Muscle of leg (tissue), 11 donors: ENCODE measurements around the gene KLHL6. TPM values are rescaled to one million over a fixed set of nuclear protein-coding genes. Genes with fewer than 3 reads are reported as not detected.
A peak's percentile ranks its signal among the peaks of the same experiment; 100 is the strongest.
"Not testable (repeated sequence)": the region's sequence is repeated elsewhere in the genome, so short reads cannot be mapped to it uniquely, and the experiment has no call there.

Experiments used
- DNase-seq: peaks from one replicate; pipeline ENCODE4 v3.0.0; 2013
- H3K27ac ChIP-seq: one replicate; pipeline ENCODE4 v1.5.1; 2013; ENCODE audit warnings: mild to moderate bottlenecking, low read length, control low read depth
- H3K27me3 ChIP-seq: one replicate; pipeline ENCODE4 v1.6.1; 2013; ENCODE audit warnings: low read length; ENCODE audit not compliant: control insufficient read depth, insufficient read depth
- H3K36me3 ChIP-seq: one replicate; pipeline ENCODE4 v1.6.1; 2013; ENCODE audit warnings: low read length; ENCODE audit not compliant: control insufficient read depth, insufficient read depth
- H3K4me1 ChIP-seq: one replicate; pipeline ENCODE4 v1.6.1; 2013; ENCODE audit warnings: low read length; ENCODE audit not compliant: control insufficient read depth, insufficient read depth
- H3K4me3 ChIP-seq: one replicate; pipeline ENCODE4 v1.5.1; 2013; ENCODE audit warnings: low read length, control low read depth
- H3K9me3 ChIP-seq: replicated peaks from 2 replicates; pipeline ENCODE4 v1.6.1; 2013; ENCODE audit warnings: low read depth, low read length; ENCODE audit not compliant: control insufficient read depth
- WGBS: methylation state at CpG from one replicate; pipeline ENCODE4 v1.1.5; 2013; ENCODE audit warnings: missing lambda C conversion rate; ENCODE audit not compliant: insufficient coverage; 5-methylcytosine and 5-hydroxymethylcytosine counted together
- polyA plus RNA-seq, 8 donors: library from polyadenylated mRNA; unstranded; fragments of 120-200 nt; gene quantifications; one replicate each; pipeline versions ENCODE4 v1.2.1 to v1.2.3, GENCODE V29; 2013; ENCODE audit warnings: inconsistent platforms in 1 of 8, low replicate concordance in 1 of 8; ENCODE audit not compliant: insufficient read length in 8 of 8, insufficient read depth in 1 of 8
- total RNA-seq: library from RNA; stranded (reverse); fragments of 120-200 nt; gene quantifications from one replicate; pipeline ENCODE4 v1.2.4, GENCODE V29; 2013

The KLHL6 gene
- total and polyA plus RNA-seq, 9 donors: 0.95 to 2.0 (median 1.4) TPM

DNA sequence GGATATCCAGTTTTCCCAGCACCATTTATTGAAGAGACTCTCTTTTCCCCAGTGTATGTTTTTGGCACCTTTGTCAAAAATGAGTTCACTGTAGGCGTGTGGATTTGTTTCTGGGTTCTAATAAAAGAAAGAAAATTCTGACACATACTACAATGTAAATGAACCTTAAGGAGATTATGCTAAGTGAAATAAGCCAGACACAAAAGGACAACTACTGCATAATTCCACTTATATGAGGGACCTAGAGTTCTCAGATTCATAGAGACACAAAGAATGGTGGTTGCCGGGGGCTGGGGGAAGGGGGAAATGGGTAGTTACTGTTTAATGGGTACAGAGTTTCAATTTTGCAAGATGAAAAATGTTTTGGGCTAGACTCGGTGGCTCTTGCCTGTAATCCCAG, 14.7 kb upstream of the KLHL6 start:
- no CpG with 5 or more reads among the region's 3 CpGs for WGBS
- not testable (repeated sequence) for H3K27ac ChIP-seq, H3K4me1 ChIP-seq, H3K36me3 ChIP-seq, H3K4me3 ChIP-seq, H3K27me3 ChIP-seq, H3K9me3 ChIP-seq, DNase-seq

DNA sequence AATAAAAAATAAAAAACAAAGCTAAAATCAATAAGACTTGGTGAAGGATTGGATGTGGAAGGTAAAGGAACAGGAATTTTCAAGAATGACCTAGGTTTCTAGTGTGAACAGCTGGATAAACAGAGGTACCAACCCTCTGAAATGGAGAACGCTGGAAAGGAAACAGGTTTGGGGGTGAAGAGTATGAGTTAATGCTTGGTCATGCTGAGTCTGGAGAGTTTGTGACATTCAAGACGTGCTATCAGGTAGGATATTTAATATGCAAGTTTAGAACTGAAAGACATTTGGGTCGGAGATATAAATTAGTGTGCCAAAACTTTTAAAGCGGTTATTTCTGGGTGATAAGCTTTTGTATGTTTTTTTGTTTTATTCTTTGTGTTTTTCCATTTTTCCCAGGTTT, 11.4 kb upstream of the KLHL6 start:
- Histone ChIP-seq H3K4me1 (peaks cover 5% of the 10 kb centered on the region), H3K9me3 (no peaks in the 10 kb centered on the region), H3K27ac (no peak overlapping the region), H3K4me3 (no peak overlapping the region), H3K36me3 (no peaks in the 10 kb centered on the region), H3K27me3 (no peaks in the 10 kb centered on the region)
- DNase-seq: no peak
- WGBS: 55% methylated on average over 1 of the region's 4 CpGs

DNA sequence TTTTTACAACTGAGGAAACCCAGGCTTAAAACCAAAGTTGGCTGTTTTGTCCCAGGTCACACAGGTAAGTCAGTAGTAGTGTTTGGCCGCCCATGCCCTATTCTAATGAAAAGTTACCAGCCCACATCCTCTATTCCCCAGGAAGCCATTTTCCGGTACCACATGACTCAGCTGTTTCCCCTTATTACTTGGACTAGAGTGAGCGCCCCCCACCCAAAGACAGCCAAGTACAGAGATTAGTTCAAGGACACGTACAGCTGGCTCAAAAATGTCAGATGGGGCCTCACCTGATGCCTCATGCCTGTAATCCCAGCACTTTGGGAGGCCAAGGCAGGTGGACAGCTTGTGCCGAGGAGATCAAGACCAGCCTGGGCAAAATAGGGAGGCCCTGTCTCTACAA, 8.5 kb upstream of the KLHL6 start:
- Histone ChIP-seq H3K27me3 (no peaks in the 10 kb centered on the region), H3K4me3 (no peak overlapping the region), H3K9me3 (no peaks in the 10 kb centered on the region), H3K27ac (peak overlapping the region; percentile 47), H3K4me1 (peaks cover 5% of the 10 kb centered on the region), H3K36me3 (no peaks in the 10 kb centered on the region)
- no peak for DNase-seq
- WGBS: 72% methylated on average over 5 of the region's 5 CpGs

DNA sequence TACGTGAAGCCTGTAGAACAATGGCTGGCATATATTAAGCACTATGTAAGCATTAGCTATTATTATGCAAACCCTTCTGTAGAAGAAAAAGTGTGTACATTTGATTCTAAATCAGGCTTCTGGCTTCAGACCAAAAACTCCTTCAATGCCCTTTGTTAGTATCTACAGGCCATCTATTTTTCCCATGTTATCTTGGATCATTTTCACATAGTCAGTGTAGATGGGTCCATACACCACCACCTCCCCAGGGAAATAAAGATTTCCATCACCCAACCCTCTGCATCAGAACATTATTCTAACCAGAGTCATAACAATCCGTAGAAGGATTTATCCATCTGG, 8.0 kb upstream of the KLHL6 start:
- DNase-seq: peak; percentile 46
- H3K4me3 ChIP-seq: no peak overlapping the region

DNA sequence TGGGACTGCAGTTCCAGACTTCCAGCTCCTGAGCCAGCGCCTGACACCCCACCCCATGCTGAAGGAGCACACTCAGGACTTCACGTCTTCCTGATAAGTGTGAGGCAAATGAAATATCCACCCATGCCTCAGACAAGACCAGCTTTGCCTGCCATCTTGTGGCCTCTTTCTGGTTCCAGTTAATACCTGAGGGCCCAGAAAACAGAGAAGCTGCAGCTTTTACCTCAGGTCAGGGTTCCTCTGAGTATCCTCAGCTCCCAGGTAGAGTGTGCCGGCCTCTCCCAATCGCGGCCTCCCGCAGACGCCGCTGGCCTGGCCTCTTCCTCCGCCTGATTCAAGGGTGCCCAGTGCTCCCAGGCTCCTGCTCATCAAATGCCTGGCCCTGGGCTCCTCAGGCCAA, 5.1 kb upstream of the KLHL6 start:
- no peaks in the 10 kb centered on the region for H3K9me3 ChIP-seq
- H3K4me1 ChIP-seq: peaks cover 5% of the 10 kb centered on the region
- WGBS: 86% methylated on average over 2 of the region's 9 CpGs
- H3K27me3 ChIP-seq: no peaks in the 10 kb centered on the region
- DNase-seq: no peak
- no peak overlapping the region for H3K27ac ChIP-seq
- H3K36me3 ChIP-seq: no peaks in the 10 kb centered on the region
- no peak overlapping the region for H3K4me3 ChIP-seq

More for the DNA sequence above, 8.0 kb upstream of the KLHL6 start:
- Histone ChIP-seq H3K9me3 (no peaks in the 10 kb centered on the region), H3K27ac (peak overlapping the region; percentile 47), H3K36me3 (no peaks in the 10 kb centered on the region), H3K27me3 (no peaks in the 10 kb centered on the region), H3K4me1 (peaks cover 5% of the 10 kb centered on the region)
- no CpG with 5 or more reads among the region's 2 CpGs for WGBS

DNA sequence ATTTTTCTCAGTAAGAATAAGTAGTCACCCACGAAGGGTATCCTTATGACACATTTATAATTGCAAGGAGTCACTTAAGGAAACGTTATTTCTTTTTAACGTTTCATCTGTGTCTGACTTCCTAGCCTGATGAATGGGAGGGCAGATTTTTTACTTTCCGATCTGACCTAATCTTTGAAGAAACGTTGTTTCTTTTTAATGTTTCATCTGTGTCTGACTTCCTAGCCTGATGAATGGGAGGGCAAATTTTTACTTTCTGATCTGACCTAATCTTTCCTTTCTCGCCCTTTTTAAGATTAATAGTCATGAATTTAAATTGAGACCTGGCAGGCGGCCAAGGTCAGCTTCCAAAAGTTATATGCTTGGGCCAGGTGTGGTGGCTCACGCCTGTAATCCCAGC, 3.0 kb upstream of the KLHL6 start:
- WGBS: 78% methylated on average over 2 of the region's 8 CpGs

DNA sequence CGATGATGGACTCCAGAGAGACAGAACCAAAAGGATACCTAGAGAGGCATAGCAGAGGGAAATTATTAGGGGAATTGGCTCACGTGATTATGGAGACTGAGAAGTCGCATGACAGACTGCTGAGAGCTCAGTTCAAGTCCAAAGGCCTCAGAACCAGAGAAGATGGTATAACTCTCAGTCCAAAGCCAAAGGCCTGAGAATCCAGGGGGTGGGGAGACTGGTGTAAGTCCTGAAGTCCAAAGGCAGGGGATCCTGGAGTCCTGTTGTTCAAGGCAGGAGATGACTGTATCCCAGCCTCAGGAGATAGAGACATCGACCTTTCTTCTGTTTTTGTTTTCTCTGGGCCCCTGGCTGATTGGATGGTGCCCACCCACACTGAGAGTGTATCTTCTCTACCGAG, 1.2 kb upstream of the KLHL6 start:
- Histone ChIP-seq H3K9me3 (no peaks in the 10 kb centered on the region), H3K27me3 (no peaks in the 10 kb centered on the region), H3K27ac (no peak overlapping the region), H3K36me3 (no peaks in the 10 kb centered on the region), H3K4me1 (no peaks in the 10 kb centered on the region), H3K4me3 (no peak overlapping the region)
- 90% methylated on average over 3 of the region's 5 CpGs for WGBS
- no peak for DNase-seq

More for the DNA sequence above, 3.0 kb upstream of the KLHL6 start:
- Histone ChIP-seq H3K27me3 (no peaks in the 10 kb centered on the region), H3K4me3 (no peak overlapping the region), H3K9me3 (no peaks in the 10 kb centered on the region), H3K27ac (no peak overlapping the region), H3K36me3 (no peaks in the 10 kb centered on the region), H3K4me1 (peaks cover 5% of the 10 kb centered on the region)
- DNase-seq: no peak

DNA sequence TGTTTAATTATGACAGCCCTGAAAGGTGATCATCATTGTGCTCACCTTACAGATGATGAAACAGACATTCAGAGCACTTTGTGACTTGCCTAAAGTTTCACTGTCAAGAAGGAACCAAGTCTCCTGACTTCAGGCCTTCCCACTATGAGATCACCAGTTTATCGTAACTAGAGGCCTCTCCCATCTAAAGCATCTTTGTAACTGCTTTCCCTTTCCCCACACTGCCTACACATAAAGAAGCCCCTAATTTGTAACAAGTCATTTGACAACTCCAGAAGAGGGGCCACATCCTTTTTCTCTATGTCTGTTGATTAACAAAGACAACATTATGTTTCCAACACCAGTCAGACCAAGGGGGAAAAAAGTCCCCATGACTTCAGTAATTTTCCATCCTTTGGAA, 1.1 kb downstream of the KLHL6 start:
- 67% methylated on average over 1 of the region's 1 CpG for WGBS
- Histone ChIP-seq H3K36me3 (no peaks in the 10 kb centered on the region), H3K4me3 (no peak overlapping the region), H3K4me1 (no peaks in the 10 kb centered on the region), H3K9me3 (no peaks in the 10 kb centered on the region), H3K27me3 (no peaks in the 10 kb centered on the region), H3K27ac (peak overlapping the region; percentile 69)
- peak; percentile 59 for DNase-seq

DNA sequence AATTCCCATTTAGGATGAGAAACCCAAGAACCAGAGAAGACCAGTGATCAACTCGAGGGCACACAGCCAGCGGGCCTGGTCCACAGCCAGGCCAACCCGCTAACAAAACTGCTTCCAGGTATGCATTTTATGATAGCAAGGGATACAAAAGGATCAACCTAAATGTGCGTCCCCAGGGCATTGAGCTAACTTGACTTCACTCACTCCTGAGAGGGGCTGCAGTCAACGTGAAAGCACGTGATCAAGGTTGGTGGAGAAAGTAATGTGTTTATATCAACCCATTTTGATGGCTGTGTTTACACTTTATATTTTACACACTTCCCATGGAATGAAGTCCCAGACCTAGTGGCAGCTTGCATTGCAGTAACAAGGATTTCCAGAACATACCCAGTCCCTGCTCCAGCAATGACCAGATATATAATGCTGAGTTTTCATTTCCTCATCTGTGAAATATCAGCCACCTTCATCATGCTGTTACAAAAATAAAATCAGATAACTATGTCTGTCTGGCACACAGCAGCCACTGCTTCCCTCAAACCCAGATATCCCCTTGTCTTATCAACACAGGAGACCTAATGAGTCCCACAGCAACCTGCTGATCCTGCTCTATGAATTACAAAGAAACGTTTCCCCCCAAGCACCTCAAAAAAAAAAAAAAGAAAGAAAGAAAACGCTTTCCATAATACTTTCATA, 2.0 kb downstream of the KLHL6 start:
- Histone ChIP-seq H3K27ac (peak overlapping the region; percentile 69), H3K4me1 (no peaks in the 10 kb centered on the region), H3K4me3 (no peak overlapping the region), H3K9me3 (no peaks in the 10 kb centered on the region), H3K36me3 (no peaks in the 10 kb centered on the region), H3K27me3 (no peaks in the 10 kb centered on the region)
- 80% methylated on average over 4 of the region's 8 CpGs for WGBS
- DNase-seq: no peak

DNA sequence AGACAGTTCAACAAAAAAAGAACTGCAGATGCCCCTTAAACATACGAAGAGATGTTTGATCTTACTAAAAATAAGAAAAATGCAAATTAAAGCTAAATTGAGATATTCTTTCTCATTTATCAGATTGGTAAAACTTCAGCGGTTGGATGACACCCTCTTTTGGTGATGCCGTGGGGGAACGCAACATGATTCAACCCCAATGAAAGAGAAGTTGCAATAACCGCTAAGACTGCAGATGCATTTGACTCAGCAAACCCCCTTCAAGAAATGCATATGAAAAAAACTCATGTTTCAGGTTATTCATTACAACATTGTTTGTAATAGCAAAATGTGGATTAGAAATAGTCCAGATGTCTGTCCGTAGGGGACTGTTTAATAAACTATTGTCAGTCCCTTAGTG, 3.6 kb downstream of the KLHL6 start:
- DNase-seq: no peak
- Histone ChIP-seq H3K36me3 (no peaks in the 10 kb centered on the region), H3K9me3 (no peaks in the 10 kb centered on the region), H3K4me3 (no peak overlapping the region), H3K27ac (no peak overlapping the region), H3K27me3 (no peaks in the 10 kb centered on the region), H3K4me1 (no peaks in the 10 kb centered on the region)
- WGBS: no CpG with 5 or more reads among the region's 6 CpGs

DNA sequence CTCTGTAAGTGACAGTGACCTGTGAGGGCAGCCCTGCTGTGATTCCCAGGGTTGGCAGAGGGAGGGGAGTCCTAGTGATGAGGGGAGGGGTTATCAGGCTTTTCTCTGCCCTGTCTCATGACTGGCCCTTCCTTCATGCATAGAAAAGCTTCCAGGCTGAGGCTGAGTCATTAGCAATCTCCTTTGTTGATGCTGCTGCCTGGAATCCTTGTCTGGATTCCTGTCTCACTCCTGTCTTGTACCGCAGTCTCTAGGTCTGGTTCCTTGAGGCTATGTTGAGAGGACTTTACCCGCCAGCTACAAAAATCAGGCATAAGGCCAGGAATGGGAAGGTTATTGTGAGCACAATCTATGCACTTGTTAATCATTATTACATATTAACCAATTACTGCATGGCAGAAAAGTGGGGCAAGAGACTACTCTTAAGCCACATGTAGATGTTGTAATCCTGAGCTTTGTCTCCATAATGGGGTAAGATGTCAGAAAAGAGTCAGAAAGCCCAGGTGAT, 7.2 kb downstream of the KLHL6 start:
- Histone ChIP-seq H3K4me1 (no peaks in the 10 kb centered on the region), H3K4me3 (no peak overlapping the region), H3K27ac (no peak overlapping the region), H3K36me3 (no peaks in the 10 kb centered on the region), H3K9me3 (no peaks in the 10 kb centered on the region), H3K27me3 (no peaks in the 10 kb centered on the region)
- no peak for DNase-seq
- WGBS: no CpG with 5 or more reads among the region's 2 CpGs
